ENCODE results near the gene NCBP2L.
"Not testable (repeated sequence)": the region's sequence is repeated elsewhere in the genome, so short reads cannot be mapped to it uniquely, and the experiment has no call there.

Gene NCBP2L

GRCh38 chrX:107753187-107753586, 24.3 kb upstream of the NCBP2L start:
- no peak for DNase-seq

GRCh38 chrX:107755721-107756120, 21.8 kb upstream of the NCBP2L start:
- no peak for DNase-seq

- no peak for DNase-seq
Measured at GRCh38 chrX:107758231-107758766, 19.2 kb upstream of the NCBP2L start.

- DNase-seq = no peak
Measured at GRCh38 chrX:107760304-107761077, 17.0 kb upstream of the NCBP2L start.

GRCh38 chrX:107763647-107764046, 13.9 kb upstream of the NCBP2L start:
- DNase-seq = no peak

GRCh38 chrX:107764845-107765608, 12.5 kb upstream of the NCBP2L start:
- no peak for DNase-seq

- DNase-seq = peak; percentile 44
Measured at GRCh38 chrX:107766470-107767150, 10.9 kb upstream of the NCBP2L start.

- no peak for DNase-seq
Measured at GRCh38 chrX:107768051-107768450, 9.5 kb upstream of the NCBP2L start.

GRCh38 chrX:107769581-107770317, 7.8 kb upstream of the NCBP2L start:
- no peak for DNase-seq

- DNase-seq = no peak
Measured at GRCh38 chrX:107773206-107773605, 4.3 kb upstream of the NCBP2L start.

GRCh38 chrX:107773906-107774435, 3.6 kb upstream of the NCBP2L start:
- no peak for DNase-seq

- no peak for DNase-seq
Measured at GRCh38 chrX:107775000-107775733, 2.4 kb upstream of the NCBP2L start.

GRCh38 chrX:107775734-107776511, 1.6 kb upstream of the NCBP2L start, which contains the start of gene TSC22D3:
Gene TSC22D3, minus strand, starts transcription at chrX:107775787. Its CDS starts 368 bp downstream, at chrX:107775419.
- DNase-seq = peak; percentile 5

GRCh38 chrX:107776649-107777535, 641 bp upstream of the NCBP2L start:
- peak; percentile 47 for DNase-seq

GRCh38 chrX:107780525-107780924, 3.0 kb downstream of the NCBP2L start:
- DNase-seq = no peak

- no peak for DNase-seq
Measured at GRCh38 chrX:107787827-107788226, 10.3 kb downstream of the NCBP2L start.

GRCh38 chrX:107804427-107804826, 26.9 kb downstream of the NCBP2L start:
- no peak for DNase-seq

- no peak for DNase-seq
Measured at GRCh38 chrX:107805179-107805578, 27.6 kb downstream of the NCBP2L start.

GRCh38 chrX:107810053-107810452, 32.5 kb downstream of the NCBP2L start:
- not testable (repeated sequence) for DNase-seq

Measured in T1000 (cell line).